K562 (cell line): ENCODE results near the gene DDIT3. TPM values are rescaled to one million over a fixed set of nuclear protein-coding genes. Genes with fewer than 3 reads are reported as not detected.
A peak's percentile ranks its signal among the peaks of the same experiment; 100 is the strongest.

Experiments used
- BRF2 ChIP-seq: IDR thresholded peaks from 3 replicates; pipeline ENCODE4 v1.6.1; 2011; ENCODE audit warnings: borderline replicate concordance, mild to moderate bottlenecking; ENCODE audit not compliant: insufficient read length, insufficient read depth
- CHD2 ChIP-seq: IDR thresholded peaks from 2 replicates; pipeline ENCODE4 v1.6.1; 2011; ENCODE audit warnings: low read depth, low read length
- DDX20 ChIP-seq: fragments of 450-650 bp; IDR thresholded peaks from 2 replicates; pipeline ENCODE4 v1.6.1; 2016; ENCODE audit warnings: missing genetic modification characterization, low read depth, mild to moderate bottlenecking, missing compliant biosample characterization, moderate library complexity
- EGR1 ChIP-seq: fragments of 450-650 bp; conservative IDR thresholded peaks from 2 replicates; pipeline ENCODE4 v1.6.1; 2017; ENCODE audit warnings: mild to moderate bottlenecking
- EP300 ChIP-seq: IDR thresholded peaks from 2 replicates; pipeline ENCODE4 v1.6.1; 2012; ENCODE audit warnings: low read length, improper control_type of control experiment
- IRF9 ChIP-seq: fragments of 450-650 bp; IDR thresholded peaks from 2 replicates; pipeline ENCODE4 v1.6.1; 2016; ENCODE audit warnings: missing biosample characterization, missing genetic modification characterization
- KDM5B ChIP-seq: fragments of 200-600 bp; sonication (generic); IDR thresholded peaks from 2 replicates; pipeline ENCODE4 v1.6.1; 2012; ENCODE audit warnings: low read depth, mild to moderate bottlenecking, moderate library complexity, low read length, control low read depth, inconsistent platforms; ENCODE audit not compliant: insufficient replicate concordance
- KLF16 ChIP-seq: IDR thresholded peaks from 2 replicates; pipeline ENCODE4 v1.6.1; 2016; ENCODE audit warnings: antibody characterized with exemption
- LEF1 ChIP-seq: fragments of 450-650 bp; IDR thresholded peaks from 2 replicates; pipeline ENCODE4 v1.6.1; 2016; ENCODE audit warnings: mild to moderate bottlenecking
- MAFG ChIP-seq: fragments of 450-650 bp; conservative IDR thresholded peaks from 2 replicates; pipeline ENCODE4 v1.6.1; 2016; ENCODE audit warnings: missing genetic modification characterization, missing compliant biosample characterization
- NR3C1 ChIP-seq: sonication (generic); formaldehyde crosslinking; IDR thresholded peaks from 2 replicates; pipeline ENCODE4 v1.8.1; 2022; ENCODE audit warnings: missing genetic modification reagents
- POLR2AphosphoS2 ChIP-seq: IDR thresholded peaks from 2 replicates; pipeline ENCODE4 v1.6.1; 2012; ENCODE audit warnings: low read length, improper control_type of control experiment
- SIX5 ChIP-seq, 2 experiments: IDR thresholded peaks; 2 replicates each; pipeline ENCODE4 v1.6.1; 2011; ENCODE audit warnings: low read length in 2 of 2, borderline replicate concordance in 1 of 2, low read depth in 1 of 2, mild to moderate bottlenecking in 1 of 2, moderate library complexity in 1 of 2; ENCODE audit not compliant: insufficient read depth in 1 of 2
- SMAD4 ChIP-seq: fragments of 250-450 bp; sonication (Bioruptor Pico); conservative IDR thresholded peaks from 2 replicates; pipeline ENCODE4 v1.8.0; 2021; ENCODE audit warnings: inconsistent platforms, mild to moderate bottlenecking, moderate library complexity
- SPI1 ChIP-seq: IDR thresholded peaks from 2 replicates; pipeline ENCODE4 v1.6.1; 2011; ENCODE audit warnings: low read depth, low read length, control low read depth, borderline replicate concordance
- TOE1 ChIP-seq, 2 experiments: fragments of 450-650 bp in 1 of 2; sonication (generic) in 1 of 2; formaldehyde crosslinking in 1 of 2; IDR thresholded peaks; 2 replicates each; pipeline versions ENCODE4 v1.7.1 to v1.8.0; 2016 to 2022; ENCODE audit warnings: borderline replicate concordance in 2 of 2, mild to moderate bottlenecking in 2 of 2, antibody characterized with exemption in 1 of 2, inconsistent platforms in 1 of 2, low read depth in 1 of 2, missing genetic modification reagents in 1 of 2, moderate library complexity in 1 of 2
- VEZF1 ChIP-seq: fragments of 200-800 bp; sonication (Bioruptor generic); IDR thresholded peaks from 2 replicates; pipeline ENCODE4 v1.6.1; 2017; ENCODE audit warnings: missing genetic modification characterization, missing compliant biosample characterization
- ZNF239 ChIP-seq: fragments of 250-450 bp; sonication (Bioruptor Pico); IDR thresholded peaks from 2 replicates; pipeline ENCODE4 v1.4.0; 2020; ENCODE audit warnings: mild to moderate bottlenecking
- polyA plus RNA-seq, 8 experiments: library from polyadenylated mRNA; depleted of rRNA in 4 of 8; stranded (reverse) in 5 of 8; unstranded in 3 of 8; fragments of >200 nt; fragmentation: Nextera tagmentation in 2 of 8; fragmentation: Illumina TruSeq in 1 of 8; extraction: Ambion mirVana in 2 of 8; extraction: Trizol in 1 of 8; gene quantifications; 2 replicates each; pipeline versions ENCODE4 v1.2.1 to v1.2.3, GENCODE V29; 2011 to 2014; ENCODE audit warnings: inconsistent platforms in 1 of 8, missing spikeins in 1 of 8
- total RNA-seq, 7 experiments: library from RNA; depleted of rRNA in 6 of 7; stranded (reverse); fragments of >200 nt in 6 of 7; fragmentation: Illumina TruSeq in 2 of 7; extraction: Trizol in 2 of 7; gene quantifications; 2 replicates each; pipeline versions ENCODE4 v1.2.1 to v1.2.3, GENCODE V29; 2011 to 2021; ENCODE audit warnings: low replicate concordance in 1 of 7
- TF ChIP-seq, protein P1 (sequence below): sonication (generic); formaldehyde crosslinking; IDR thresholded peaks from 2 replicates; pipeline ENCODE4 v1.8.0; 2022; ENCODE audit warnings: mild to moderate bottlenecking, missing genetic modification reagents
- TF ChIP-seq, protein P2 (sequence below): sonication (generic); formaldehyde crosslinking; IDR thresholded peaks from 2 replicates; pipeline ENCODE4 v1.8.1; 2022; ENCODE audit warnings: missing genetic modification reagents
- TF ChIP-seq, protein P3 (sequence below): fragments of 250-450 bp; sonication (Bioruptor Pico); IDR thresholded peaks from 2 replicates; pipeline ENCODE4 v1.9.0; 2021; ENCODE audit warnings: mild to moderate bottlenecking

Gene DDIT3
- total and polyA plus RNA-seq, 9 of the 15 experiments (the other 6 are each of a cell fraction or from before 2014, with no cell fraction given) = 59.1 to 272 (median 89.9) TPM

DNA sequence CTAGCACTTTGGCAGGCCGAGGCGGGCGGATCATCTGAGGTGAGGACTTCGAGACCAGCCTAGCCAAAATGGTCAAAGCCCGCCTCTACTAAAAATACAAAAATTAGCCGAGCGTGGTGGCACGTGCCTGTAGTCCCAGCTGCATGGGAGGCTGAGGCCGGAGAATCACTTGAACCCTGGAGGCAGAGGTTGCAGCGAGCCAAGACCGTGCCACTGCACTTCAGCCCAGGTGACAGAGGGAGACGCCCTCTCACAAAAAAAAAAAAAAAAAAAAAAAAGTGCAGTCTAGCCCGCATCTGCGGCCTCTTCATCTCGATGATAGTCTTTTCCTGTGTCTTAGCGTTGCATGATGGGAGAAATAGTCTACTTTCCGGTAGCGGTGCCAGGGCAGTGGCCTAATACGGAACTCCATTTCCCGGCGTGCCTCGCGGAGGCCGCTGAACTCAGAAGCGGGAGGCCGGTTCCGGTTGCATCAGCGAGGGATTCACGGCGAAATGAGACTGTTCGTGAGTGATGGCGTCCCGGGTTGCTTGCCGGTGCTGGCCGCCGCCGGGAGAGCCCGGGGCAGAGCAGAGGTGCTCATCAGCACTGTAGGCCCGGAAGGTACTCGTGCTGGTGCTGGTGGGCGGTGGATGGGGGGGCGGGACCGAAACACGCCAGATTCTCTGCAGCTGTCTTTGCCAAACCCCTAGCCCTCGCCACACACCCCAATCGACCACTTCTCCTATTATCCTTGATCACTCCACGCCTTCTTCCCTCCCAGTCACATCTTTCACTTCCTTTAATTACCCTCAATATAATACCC lies 32.5 kb downstream of the DDIT3 start, which contains the start of gene MARS1 (continued):
- no peak; the same call in 1 of the 2 replicates for TF ChIP-seq EGR1
- peak; percentile 73 for TF ChIP-seq SPI1
- no peak for TF ChIP-seq ZNF239 (CRISPR knock-in tag)
- TF ChIP-seq LEF1 = no peak
- TF ChIP-seq KDM5B = peak; percentile 70
- peak; percentile 53 for TF ChIP-seq EP300
- TF ChIP-seq, protein P1, sequence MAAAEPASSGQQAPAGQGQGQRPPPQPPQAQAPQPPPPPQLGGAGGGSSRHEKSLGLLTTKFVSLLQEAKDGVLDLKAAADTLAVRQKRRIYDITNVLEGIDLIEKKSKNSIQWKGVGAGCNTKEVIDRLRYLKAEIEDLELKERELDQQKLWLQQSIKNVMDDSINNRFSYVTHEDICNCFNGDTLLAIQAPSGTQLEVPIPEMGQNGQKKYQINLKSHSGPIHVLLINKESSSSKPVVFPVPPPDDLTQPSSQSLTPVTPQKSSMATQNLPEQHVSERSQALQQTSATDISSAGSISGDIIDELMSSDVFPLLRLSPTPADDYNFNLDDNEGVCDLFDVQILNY = no peak; the same call in 1 of the 2 replicates
- no peak for TF ChIP-seq MAFG (tag)
- no peak for TF ChIP-seq BRF2
- no peak for TF ChIP-seq POLR2AphosphoS2
- TF ChIP-seq NR3C1 = no peak
- 0 out of 2 replicates have a peak, but pooled peaks have one; percentile 44 for TF ChIP-seq CHD2
- no peak for TF ChIP-seq DDX20 (tag)
- no peak; the same call in 1 of the 2 replicates for TF ChIP-seq TOE1 (IDR thresholded peaks at IDR 0.05; ENCODE audit: borderline replicate concordance)
- TF ChIP-seq TOE1 (CRISPR knock-in tag; IDR thresholded peaks at IDR 0.05; ENCODE audit: borderline replicate concordance, low read depth) = no peak
- no peak; the same call in 1 of the 2 replicates for TF ChIP-seq SMAD4 (CRISPR knock-in tag)
- peak; percentile 70 for TF ChIP-seq VEZF1 (CRISPR knock-in tag)
- TF ChIP-seq, protein P2, sequence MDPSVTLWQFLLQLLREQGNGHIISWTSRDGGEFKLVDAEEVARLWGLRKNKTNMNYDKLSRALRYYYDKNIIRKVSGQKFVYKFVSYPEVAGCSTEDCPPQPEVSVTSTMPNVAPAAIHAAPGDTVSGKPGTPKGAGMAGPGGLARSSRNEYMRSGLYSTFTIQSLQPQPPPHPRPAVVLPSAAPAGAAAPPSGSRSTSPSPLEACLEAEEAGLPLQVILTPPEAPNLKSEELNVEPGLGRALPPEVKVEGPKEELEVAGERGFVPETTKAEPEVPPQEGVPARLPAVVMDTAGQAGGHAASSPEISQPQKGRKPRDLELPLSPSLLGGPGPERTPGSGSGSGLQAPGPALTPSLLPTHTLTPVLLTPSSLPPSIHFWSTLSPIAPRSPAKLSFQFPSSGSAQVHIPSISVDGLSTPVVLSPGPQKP (CRISPR knock-in tag) = no peak
- peak; percentile 72; the same call in 1 of the 2 replicates for TF ChIP-seq IRF9
- TF ChIP-seq KLF16 = no peak
- TF ChIP-seq SIX5 (IDR thresholded peaks at IDR 0.05; ENCODE audit: borderline replicate concordance in 1 of 2, insufficient read depth in 1 of 2, low read depth in 1 of 2, low read length in 2 of 2) = peak; percentile 77 to 80; a peak in 3 of 4 replicates
- TF ChIP-seq, protein P3, sequence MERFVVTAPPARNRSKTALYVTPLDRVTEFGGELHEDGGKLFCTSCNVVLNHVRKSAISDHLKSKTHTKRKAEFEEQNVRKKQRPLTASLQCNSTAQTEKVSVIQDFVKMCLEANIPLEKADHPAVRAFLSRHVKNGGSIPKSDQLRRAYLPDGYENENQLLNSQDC (CRISPR knock-in tag) = no peak
